ENCODE data around the gene IGF1R.

IGF1R gene

GRCh38 chr15:98745650-98746374, 97.5 kb downstream of the IGF1R start:
- peak overlapping the region; percentile 21; the same call in 1 of the 2 replicates for H3K27ac ChIP-seq
- H3K4me3 ChIP-seq (IDR thresholded peaks at IDR 0.05; ENCODE audit: insufficient read depth, low read depth, low read length): no peak overlapping the region
- no peak overlapping the region for H3K9ac ChIP-seq
- peak overlapping the region; percentile 45; the same call in 1 of the 2 replicates for H3K4me2 ChIP-seq
- TF ChIP-seq CTCF (conservative IDR thresholded peaks at IDR 0.05; ENCODE audit: low read depth, low read length): no peak
- 0 out of 2 replicates have a peak, but pooled peaks cover 4% of the 10 kb centered on the region for H4K20me1 ChIP-seq (ENCODE audit: insufficient read depth)
- no peak overlapping the region for H2AFZ ChIP-seq (ENCODE audit: low read depth)
- H3K36me3 ChIP-seq (ENCODE audit: insufficient read depth): no peaks in the 10 kb centered on the region
- H3K27me3 ChIP-seq (ENCODE audit: insufficient read depth, low read depth): no peaks in the 10 kb centered on the region
- H3K79me2 ChIP-seq (ENCODE audit: insufficient read depth, low read depth): peaks cover 74% of the 10 kb centered on the region
- peaks cover 59% of the 10 kb centered on the region for H3K4me1 ChIP-seq (ENCODE audit: low read depth, poor library complexity, severe bottlenecking)

GRCh38 chr15:98746375-98747155, 98.2 kb downstream of the IGF1R start:
- peaks cover 51% of the 10 kb centered on the region for H3K4me1 ChIP-seq (ENCODE audit: low read depth, poor library complexity, severe bottlenecking)
- no peak overlapping the region for H2AFZ ChIP-seq (ENCODE audit: low read depth)
- no peak overlapping the region for H3K4me3 ChIP-seq (IDR thresholded peaks at IDR 0.05; ENCODE audit: insufficient read depth, low read depth, low read length)
- H3K36me3 ChIP-seq (ENCODE audit: insufficient read depth): no peaks in the 10 kb centered on the region
- no peak overlapping the region for H3K9ac ChIP-seq
- H3K27me3 ChIP-seq (ENCODE audit: insufficient read depth, low read depth): no peaks in the 10 kb centered on the region
- H4K20me1 ChIP-seq (ENCODE audit: insufficient read depth): 0 out of 2 replicates have a peak, but pooled peaks cover 4% of the 10 kb centered on the region
- H3K4me2 ChIP-seq: peak overlapping the region; percentile 45
- peaks cover 72% of the 10 kb centered on the region for H3K79me2 ChIP-seq (ENCODE audit: insufficient read depth, low read depth)
- no peak for TF ChIP-seq CTCF (conservative IDR thresholded peaks at IDR 0.05; ENCODE audit: low read depth, low read length)
- peak overlapping the region; percentile 21; the same call in 1 of the 2 replicates for H3K27ac ChIP-seq

GRCh38 chr15:98751767-98752166, 103.4 kb downstream of the IGF1R start:
- H3K4me1 ChIP-seq (ENCODE audit: low read depth, poor library complexity, severe bottlenecking): peaks cover 41% of the 10 kb centered on the region
- H3K9ac ChIP-seq: no peak overlapping the region
- H3K27me3 ChIP-seq (ENCODE audit: insufficient read depth, low read depth): no peaks in the 10 kb centered on the region
- H4K20me1 ChIP-seq (ENCODE audit: insufficient read depth): no peaks in the 10 kb centered on the region
- H2AFZ ChIP-seq (ENCODE audit: low read depth): no peak overlapping the region
- no peak overlapping the region for H3K4me3 ChIP-seq (IDR thresholded peaks at IDR 0.05; ENCODE audit: insufficient read depth, low read depth, low read length)
- TF ChIP-seq CTCF (conservative IDR thresholded peaks at IDR 0.05; ENCODE audit: low read depth, low read length): no peak
- H3K36me3 ChIP-seq (ENCODE audit: insufficient read depth): no peaks in the 10 kb centered on the region
- no peak overlapping the region for H3K27ac ChIP-seq
- H3K4me2 ChIP-seq: no peak overlapping the region
- H3K79me2 ChIP-seq (ENCODE audit: insufficient read depth, low read depth): peaks cover 83% of the 10 kb centered on the region

DNA sequence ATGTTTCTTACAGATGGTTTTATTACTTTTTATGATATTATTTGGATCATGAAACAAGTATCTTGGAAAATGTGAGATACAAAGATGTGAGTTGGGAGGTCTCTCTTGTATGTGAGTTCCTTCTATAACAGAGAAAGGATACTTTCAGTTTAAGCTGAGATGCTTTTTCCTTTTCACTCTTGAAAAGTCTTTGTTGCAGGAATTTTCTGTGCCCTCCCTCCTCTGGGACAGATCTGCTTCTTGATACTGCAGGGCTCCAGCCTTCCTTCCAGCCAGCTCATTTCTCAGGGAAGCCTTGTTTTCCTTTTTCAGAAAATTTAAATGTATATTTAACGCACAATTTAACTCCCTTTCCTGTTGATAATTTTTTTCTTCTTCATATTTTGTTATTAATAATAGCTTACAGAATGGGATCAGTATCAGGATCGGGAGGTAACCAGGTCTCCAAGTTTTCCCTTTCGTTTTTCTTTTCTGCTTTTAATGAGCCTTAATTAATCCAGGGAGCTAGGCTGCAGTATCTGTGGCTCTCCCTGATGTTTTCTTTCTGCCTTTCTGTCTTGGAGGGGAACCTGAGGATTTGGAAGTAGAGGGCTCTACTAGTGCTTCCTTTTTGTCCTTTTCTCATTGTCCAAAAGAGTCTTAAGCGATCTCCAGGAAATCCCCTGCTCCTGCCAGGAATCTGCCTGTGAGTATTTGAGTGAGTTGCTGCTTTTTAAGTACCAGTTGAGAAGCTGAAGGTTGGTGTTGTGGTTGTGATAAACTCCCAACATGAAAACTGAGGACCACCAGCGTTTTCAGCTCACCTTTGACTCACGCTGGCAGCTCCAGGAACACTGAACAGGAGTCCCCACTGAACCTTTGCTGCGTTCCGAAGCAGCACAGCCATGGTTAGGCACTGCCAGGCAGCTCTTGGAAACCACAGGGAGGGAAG, 105.7 kb downstream of the IGF1R start:
- no peak overlapping the region for H3K27ac ChIP-seq
- TF ChIP-seq CTCF (conservative IDR thresholded peaks at IDR 0.05; ENCODE audit: low read depth, low read length): no peak
- peaks cover 83% of the 10 kb centered on the region for H3K79me2 ChIP-seq (ENCODE audit: insufficient read depth, low read depth)
- H3K4me3 ChIP-seq (IDR thresholded peaks at IDR 0.05; ENCODE audit: insufficient read depth, low read depth, low read length): no peak overlapping the region
- H3K9ac ChIP-seq: no peak overlapping the region
- H2AFZ ChIP-seq (ENCODE audit: low read depth): no peak overlapping the region
- H3K27me3 ChIP-seq (ENCODE audit: insufficient read depth, low read depth): no peaks in the 10 kb centered on the region
- H3K36me3 ChIP-seq (ENCODE audit: insufficient read depth): no peaks in the 10 kb centered on the region
- H3K4me2 ChIP-seq: no peak overlapping the region
- H3K4me1 ChIP-seq (ENCODE audit: low read depth, poor library complexity, severe bottlenecking): peaks cover 24% of the 10 kb centered on the region
- no peaks in the 10 kb centered on the region for H4K20me1 ChIP-seq (ENCODE audit: insufficient read depth)

Data from KMS-11 (cell line).